ENCODE data around the gene CTAG1A.
"Not testable (repeated sequence)": the region's sequence is repeated elsewhere in the genome, so short reads cannot be mapped to it uniquely, and the experiment has no call there.

CTAG1A gene

DNA sequence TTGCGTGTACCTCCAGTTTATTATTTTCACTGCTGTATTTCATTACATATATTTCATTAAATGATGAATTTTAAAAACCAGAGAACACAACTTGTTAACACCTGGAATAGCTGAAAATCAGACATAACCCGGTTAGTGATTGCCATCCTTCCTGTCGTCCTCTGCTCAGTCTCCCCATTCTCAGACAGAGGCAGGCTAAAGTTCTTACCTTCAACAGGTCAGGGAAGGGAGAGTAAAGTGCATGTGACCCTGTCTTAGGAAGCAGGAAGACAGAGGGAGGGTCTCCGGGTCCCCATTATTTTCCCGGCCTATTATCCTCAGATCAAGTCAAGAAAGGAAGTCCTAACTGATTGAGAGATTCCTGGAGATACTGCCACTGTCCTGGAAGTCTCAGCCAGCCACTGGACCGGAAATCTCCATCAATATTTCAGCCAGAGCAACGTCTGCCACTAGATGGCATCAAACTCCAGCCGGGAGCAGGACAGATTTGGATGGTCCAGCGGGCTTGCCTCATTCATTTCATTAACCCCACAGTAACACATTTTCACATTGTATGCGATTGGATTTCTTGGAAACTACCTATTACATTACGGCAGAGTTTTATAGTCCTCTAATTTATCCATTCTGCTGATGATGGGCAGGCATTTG, 36.0 kb downstream of the CTAG1A start:
- DNase-seq = not testable (repeated sequence)

DNA sequence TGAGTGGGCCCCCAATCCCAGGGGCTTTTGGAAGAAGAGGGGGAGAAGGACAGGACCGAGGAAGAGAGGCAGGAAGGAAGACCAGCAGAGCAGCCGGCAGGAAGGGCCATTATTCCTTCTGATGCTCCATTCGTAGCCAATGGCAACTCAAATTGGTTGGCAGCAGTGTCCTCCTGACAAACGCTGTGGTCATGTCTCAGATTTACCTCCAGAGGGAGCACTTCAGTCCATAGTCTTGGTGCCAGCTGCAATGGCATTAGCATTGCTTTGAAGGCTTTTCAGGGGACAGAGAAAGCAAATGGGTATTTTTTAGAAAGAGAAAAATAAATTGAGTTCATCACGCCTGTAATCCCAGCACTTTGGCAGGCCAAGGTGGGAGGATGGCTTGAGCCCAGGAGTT, 44.0 kb downstream of the CTAG1A start:
- DNase-seq = not testable (repeated sequence)

GRCh38 chrX:154630949-154631348, 46.0 kb downstream of the CTAG1A start:
- DNase-seq = not testable (repeated sequence)

DNA sequence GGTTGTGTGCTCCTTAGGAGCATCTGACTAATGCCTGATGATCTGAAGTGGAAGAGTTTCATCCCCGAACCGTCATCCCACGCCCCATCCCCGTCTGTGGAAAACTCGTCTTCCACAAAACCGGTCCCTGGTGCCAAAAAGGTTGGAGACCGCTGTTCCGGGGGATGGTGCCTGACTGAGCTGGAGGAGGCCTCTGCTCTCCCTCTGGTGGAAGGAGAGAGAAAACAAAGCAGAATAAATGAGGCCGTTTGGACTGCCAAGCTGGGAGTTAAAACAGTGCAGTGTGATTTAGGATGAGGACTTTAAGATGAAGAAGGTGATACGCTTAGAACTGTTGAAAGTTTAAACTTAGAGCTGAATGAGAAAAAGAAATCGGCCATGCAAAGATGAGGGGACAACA, 48.7 kb downstream of the CTAG1A start:
- DNase-seq = not testable (repeated sequence)

Measured in activated effector memory CD4-positive, alpha-beta T cell treated with Interleukin-2 at 50 U/mL for 16 hours (primary cell).